Stimulated activated CD8-positive, alpha-beta memory T cell treated with anti-CD3 and anti-CD28 coated beads, Interleukin-7, amount 100 ng/mL, for 1 hour (primary cell): ENCODE data around the gene PTPRE.

Experiments used
- DNase-seq, 2 donors: peaks; one replicate each; pipeline ENCODE4 v3.0.0-alpha.2; 2020; ENCODE audit warnings: low read depth in 2 of 2

Gene PTPRE, protein sequence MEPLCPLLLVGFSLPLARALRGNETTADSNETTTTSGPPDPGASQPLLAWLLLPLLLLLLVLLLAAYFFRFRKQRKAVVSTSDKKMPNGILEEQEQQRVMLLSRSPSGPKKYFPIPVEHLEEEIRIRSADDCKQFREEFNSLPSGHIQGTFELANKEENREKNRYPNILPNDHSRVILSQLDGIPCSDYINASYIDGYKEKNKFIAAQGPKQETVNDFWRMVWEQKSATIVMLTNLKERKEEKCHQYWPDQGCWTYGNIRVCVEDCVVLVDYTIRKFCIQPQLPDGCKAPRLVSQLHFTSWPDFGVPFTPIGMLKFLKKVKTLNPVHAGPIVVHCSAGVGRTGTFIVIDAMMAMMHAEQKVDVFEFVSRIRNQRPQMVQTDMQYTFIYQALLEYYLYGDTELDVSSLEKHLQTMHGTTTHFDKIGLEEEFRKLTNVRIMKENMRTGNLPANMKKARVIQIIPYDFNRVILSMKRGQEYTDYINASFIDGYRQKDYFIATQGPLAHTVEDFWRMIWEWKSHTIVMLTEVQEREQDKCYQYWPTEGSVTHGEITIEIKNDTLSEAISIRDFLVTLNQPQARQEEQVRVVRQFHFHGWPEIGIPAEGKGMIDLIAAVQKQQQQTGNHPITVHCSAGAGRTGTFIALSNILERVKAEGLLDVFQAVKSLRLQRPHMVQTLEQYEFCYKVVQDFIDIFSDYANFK

DNA sequence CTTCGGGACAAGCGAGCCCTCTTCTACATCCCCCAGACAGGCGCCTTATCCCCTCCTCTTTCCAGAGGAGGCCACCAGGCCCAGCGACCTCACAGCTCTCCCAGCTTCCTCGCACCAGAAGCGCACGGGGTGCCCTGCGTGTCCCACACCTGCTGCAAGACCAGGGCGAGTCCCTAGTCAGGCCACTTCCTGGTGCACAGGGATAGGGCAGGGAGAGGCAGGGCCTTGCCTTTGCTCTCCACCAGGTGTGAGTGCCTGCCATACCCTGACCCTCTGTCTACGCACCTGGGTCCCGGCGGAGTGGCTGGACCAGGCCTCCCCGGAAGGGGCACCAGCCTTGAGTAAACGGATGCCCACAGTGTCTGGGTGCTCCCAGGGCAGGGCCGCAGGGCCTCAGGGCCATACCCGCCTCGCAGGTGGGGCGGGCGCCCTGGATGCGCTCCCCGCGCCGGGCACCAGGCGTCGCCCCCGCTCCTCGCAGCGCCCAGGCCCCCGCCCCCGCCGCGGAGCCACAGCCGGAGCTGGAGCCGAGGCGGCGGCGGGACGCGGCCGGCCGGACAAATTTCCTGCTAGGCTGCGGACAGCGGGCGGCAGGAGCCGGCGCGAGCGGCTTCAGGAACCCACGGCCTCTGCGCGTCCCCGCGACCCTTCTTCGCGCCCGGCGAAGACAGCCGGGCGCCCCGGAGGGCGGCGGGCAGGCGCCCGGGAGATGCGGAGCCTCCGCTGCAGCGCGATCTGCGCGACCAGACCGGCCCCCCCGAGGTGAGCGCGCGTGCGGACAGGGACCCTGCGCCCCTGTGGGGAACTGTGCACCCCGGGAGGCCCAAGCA lies at the start of gene PTPRE:
Gene PTPRE (plus strand): TSS at position 556 of the 830 bp plus-strand sequence. CDS start 133,779 bp downstream, outside the sequence.
- peak; percentile 23 to 32 for DNase-seq

DNA sequence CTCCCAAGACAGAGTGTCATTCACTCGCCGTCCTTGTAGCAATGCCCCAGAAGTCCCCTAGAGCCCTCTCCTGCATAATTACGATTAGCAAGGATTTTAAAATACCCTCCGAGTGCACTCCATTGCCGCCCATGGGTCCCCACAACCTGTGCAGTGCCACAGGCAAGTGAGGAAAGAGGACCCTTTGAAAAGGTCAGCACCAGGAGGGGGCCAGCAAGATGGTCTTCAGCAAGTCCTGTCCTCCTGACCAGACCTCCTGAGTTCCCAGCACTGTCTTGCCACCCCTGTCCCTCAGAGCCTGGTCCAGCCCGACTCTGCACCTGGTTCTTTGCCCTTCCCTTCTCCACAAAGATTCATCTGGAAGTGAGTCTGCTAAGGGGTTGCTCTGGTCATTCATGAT lies 46.3 kb upstream of the PTPRE start:
- DNase-seq = no peak

GRCh38 chr10:127863231-127863825 lies 43.6 kb upstream of the PTPRE start:
- no peak for DNase-seq

GRCh38 chr10:127866276-127867013 lies 40.5 kb upstream of the PTPRE start:
- no peak for DNase-seq

- DNase-seq = no peak
These were observed 39.1 kb upstream of the PTPRE start for GRCh38 chr10:127867805-127868204.

GRCh38 chr10:127869329-127869728 lies 37.6 kb upstream of the PTPRE start:
- DNase-seq = no peak

DNA sequence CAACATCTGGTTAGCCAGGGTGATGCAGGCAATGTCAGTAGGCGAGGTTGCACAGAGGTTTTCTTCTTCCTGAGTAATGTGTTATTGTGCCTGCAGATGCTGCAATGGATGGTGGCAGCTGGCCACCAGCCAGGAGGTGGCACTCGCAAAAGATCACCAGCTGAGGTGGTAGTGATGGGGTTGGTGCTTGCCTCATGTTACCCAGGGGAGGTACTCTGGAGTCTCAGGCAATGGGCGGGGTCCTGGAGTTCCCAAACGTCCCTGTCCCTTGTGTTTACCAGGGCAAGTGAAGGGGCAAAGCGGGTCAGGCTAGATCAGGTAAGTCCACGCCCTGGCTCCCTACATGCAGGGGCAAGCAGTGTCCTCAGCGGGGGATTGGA lies 35.3 kb upstream of the PTPRE start:
- DNase-seq = no peak

DNA sequence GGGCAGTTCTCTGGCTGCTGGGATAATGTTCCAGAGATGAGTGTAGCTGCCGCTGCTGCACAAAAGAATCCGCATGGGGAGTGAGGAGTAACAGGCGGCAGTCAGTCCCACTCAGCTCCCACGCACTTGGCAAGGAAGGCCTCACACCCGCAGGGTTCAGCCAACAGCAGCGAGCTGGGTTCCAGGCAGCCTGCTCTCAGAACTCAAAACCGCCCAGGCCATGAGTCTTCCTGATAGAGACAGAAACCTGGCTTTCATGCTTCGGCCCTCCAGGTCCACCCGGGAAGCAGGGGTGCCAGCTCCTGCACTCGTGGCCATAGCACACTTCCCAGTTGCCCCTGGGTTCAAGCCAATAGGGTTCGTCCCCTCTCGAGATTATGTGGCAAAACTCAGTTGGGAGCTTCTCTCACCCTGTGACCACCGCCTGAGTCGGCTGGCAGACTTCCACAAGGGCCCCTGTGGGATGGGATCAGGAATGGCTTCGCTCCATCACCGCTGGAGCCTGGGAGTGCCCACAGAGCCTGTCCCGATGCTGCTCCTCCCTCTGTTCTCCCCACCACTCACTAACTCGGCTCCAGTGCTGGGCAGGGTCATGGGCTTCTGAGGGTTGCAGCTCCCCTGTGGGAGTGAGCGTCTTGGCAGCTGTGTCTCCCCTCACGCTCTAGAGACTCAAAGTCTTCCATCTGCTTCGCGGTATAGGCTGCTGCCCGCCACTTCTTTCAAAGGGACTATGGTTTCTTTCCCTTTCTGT lies 34.7 kb upstream of the PTPRE start:
- no peak for DNase-seq

GRCh38 chr10:127872871-127873600 lies 33.9 kb upstream of the PTPRE start:
- no peak for DNase-seq

DNA sequence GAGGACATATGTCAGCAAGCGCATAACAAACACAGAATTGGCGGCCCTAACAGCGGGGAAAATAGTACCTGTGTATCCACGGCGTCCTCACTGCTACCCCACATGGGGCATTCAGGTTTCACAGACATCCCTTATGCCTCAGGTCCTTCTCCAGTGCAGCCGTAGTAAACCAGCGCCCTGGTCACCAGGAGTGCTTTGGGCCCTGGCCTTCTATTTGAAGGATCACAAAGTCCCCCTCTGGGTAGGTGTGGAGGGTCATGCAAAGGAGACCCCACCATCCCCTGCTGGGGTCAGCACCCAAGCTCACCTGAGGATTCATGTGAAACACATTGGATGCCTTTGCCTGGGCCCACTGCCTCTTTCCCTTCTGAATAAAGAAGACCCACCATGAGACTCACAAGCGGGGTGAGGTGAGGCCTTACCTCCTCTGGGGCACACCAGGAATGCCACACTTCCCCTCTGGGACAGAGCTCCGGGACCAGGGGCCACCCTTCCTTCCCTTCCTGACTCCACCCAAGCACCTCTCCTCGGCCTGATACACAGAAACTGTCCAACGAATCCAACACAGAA lies 32.9 kb upstream of the PTPRE start:
- DNase-seq = no peak

DNA sequence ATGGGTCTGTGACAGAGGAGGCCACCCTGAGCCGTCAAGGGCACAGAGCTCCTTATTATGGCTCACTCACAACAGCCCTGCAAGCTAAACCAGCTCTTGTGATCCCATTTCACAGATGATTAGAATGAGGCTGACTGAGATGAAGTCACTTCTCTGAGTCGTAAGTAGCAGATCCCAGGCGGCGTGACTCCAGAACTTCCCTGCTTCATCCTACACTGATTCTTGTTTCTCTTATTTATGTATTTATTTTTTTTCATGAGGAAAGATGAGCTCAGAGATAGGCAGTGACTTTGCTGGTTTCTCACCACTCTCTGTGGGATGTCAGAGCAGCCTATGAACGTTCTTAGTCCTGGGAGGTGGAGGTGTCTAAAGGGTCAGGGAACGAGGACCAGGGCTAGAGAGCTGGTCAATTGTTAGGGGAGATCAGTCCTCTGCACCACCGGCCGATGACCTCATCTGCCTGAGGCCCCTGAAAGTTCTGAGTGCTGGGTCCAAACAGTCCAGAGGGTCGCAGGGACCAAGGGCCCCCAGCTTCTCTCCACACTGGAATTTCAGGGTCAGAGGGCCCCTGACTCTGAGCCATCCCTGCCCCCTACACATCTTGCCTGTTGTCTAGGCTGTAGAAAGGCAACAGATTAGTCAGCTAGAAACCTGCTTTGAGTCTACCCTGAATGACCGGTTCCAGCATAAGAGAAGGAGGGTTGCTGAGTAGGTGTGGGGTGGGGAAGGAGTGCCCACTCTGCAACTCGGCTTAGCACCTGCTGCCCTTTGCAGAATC lies 32.0 kb upstream of the PTPRE start:
- no peak for DNase-seq

- DNase-seq = no peak
These were observed 31.5 kb upstream of the PTPRE start for GRCh38 chr10:127875449-127875765.

DNA sequence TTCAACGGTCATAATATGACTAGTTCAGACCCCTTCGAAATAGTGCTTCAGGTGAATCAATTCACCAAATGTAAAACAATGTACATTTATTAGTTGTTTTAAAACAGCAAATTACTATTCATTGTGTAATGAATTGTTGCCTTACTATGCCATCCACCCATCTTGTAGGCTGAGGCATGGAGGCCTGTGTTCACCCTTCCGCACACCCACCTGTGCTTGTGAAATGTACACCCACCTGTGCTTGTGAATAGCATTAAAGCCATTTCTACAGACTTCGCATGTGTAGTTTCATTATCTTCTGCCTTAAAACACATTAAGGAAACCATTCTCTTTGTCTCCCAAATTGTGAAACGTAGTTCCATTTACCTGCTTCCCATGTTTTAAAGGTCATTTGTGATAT lies 31.0 kb upstream of the PTPRE start:
- no peak for DNase-seq

DNA sequence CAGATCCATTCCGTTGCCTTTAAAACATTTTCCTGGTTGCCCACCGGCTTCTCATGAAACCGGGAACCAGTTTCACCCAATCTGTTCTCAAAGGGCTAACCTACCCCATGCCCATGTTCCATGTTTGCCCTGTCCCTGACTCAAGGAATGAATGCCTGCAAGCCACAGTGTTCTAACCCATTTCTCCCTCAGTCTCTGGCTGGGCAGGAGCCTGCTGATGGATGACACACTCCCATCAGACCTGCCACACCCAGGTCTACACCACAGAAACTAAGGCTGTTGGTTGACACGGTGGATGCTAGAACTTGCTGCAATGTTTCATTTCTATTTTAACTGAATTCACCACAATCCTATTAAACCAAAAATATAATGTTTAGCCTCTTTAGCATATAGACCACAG lies 29.8 kb upstream of the PTPRE start:
- no peak for DNase-seq

DNA sequence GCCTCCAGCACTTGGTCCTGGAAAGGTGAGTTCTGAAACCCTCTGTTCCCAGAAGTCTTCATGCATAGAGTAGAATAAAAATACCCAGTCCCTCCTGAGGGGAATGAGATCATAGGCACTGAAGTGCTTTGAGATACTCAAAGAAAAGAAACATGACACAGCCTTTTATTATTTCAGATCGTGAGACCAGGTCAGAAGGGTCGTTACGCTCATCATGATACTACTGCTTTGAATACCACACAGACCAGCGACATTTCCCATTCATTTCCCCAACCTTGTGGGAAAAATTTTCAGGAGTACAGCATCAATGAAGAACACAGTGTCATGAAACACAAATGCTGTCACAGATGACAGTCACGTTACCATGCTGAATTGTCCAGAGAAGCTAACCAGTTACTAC lies 29.2 kb upstream of the PTPRE start:
- no peak for DNase-seq

DNA sequence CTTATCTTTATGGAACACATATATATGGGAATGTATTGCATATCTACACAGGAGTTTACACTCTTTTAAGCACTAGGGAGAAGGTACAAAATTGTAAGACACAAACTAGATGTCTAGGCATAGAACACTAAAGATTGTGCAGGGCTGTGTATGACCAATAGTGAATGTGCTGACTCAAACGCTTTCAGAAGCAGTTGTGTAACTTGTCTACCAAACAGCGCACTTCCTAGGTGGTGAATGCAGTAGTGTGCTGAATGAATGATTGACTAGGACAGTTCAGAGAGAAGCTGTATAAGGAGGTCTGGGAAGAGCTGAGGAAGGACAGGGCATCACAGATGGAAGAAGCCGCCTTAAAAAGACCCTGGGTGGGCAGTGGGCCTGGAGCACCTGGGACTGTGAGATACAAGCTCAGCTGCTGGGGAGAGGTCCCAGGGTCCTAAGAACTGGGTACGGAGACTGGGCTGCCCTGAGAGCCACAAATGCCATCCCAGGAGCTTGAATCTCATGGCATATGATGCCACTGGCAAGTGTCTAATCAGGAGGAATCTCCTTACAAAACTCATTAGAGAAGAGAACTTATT lies 28.3 kb upstream of the PTPRE start:
- DNase-seq = no peak

DNA sequence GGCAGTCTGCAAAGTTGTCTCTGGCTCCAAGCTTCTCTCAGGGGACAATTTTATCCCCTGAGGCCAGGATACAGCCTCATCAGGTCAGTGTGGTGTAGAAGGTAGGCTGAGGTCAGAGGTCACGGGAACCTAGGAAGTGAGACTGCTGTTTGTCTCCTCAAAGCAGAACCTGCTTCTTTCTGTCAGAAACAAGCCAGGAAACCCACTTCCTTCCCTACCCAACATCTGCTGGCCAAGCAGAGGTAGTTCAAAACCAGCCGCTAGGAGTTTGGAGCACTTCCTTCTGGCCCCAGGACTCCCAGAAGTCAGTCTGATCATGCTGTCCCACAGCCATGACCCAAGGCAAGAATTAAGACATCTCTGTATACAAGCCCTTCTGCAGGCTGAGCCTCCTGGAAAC lies 26.3 kb upstream of the PTPRE start:
- DNase-seq = no peak

DNA sequence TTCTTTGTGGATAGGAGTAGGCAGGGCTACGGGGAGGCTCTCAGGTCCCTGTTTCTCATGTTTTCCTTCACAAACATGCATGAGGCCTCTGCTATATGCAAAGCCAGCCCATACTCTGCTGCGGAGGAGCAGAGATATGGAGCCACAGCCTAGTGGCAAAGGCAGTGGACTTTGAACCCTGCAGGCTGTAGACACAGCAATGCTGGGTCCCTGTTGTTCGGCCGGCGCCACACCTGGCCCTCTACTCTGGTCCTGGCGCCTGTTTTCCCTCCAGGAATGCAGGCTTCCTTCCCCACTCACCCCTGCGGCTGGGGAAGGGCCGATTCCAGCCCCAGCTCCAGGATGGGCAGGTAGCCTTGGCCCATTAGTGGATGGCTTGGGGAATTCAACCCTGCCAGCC lies 25.6 kb upstream of the PTPRE start:
- DNase-seq = no peak

- no peak for DNase-seq
These were observed 24.5 kb upstream of the PTPRE start for GRCh38 chr10:127882391-127882790.
